Left forelimb (tissue), 1 donor: ENCODE results near the gene UHMK1.

ENCODE experiments used
- DNase-seq: peaks from one replicate; pipeline ENCODE4 v3.0.0-alpha.2; 2018; ENCODE audit warnings: low spot score

The UHMK1 gene

DNA sequence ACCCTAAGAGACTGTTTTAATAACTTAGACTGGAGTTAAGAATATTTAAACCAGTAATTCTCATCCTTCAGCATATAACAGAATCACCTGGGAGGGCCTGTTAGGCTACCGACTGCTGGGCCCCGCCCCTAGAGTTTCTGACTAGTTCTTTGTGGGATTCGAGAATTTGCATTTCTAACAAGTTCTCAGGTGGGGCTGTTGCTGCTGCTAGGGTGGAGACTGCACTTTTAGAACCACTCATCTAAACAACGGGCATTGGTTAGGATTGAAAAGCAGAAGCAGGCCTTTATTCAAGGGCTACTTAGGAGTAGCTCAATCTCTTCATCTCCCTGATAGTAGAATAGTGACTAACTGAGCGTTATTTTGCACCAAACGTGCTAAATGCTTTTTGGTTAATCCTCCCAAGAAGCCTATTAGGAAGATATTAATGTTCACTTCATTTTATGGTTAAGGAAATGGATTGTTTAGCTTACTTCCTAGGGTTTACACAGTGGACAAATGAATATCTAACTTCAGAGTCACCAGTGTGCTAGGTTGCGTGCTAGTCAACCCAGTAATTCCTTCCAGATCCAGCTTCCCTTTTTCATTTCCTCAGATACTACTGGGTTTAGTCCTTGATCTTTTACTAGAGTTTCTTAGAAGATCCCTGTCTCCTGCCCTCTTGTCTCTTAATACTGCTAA, 32.8 kb downstream of the UHMK1 start:
- DNase-seq: no peak

GRCh38 chr1:162530988-162531319, 33.3 kb downstream of the UHMK1 start:
- no peak for DNase-seq

- DNase-seq: no peak
Observed at GRCh38 chr1:162535501-162535900, 37.9 kb downstream of the UHMK1 start.

GRCh38 chr1:162536511-162536910, 38.9 kb downstream of the UHMK1 start:
- no peak for DNase-seq

GRCh38 chr1:162537216-162537615, 39.6 kb downstream of the UHMK1 start:
- DNase-seq: no peak

GRCh38 chr1:162538815-162539431, 41.3 kb downstream of the UHMK1 start:
- no peak for DNase-seq

GRCh38 chr1:162541619-162542141, 44.1 kb downstream of the UHMK1 start:
- DNase-seq: no peak

- no peak for DNase-seq
Observed at GRCh38 chr1:162543228-162543627, 45.6 kb downstream of the UHMK1 start.

DNA sequence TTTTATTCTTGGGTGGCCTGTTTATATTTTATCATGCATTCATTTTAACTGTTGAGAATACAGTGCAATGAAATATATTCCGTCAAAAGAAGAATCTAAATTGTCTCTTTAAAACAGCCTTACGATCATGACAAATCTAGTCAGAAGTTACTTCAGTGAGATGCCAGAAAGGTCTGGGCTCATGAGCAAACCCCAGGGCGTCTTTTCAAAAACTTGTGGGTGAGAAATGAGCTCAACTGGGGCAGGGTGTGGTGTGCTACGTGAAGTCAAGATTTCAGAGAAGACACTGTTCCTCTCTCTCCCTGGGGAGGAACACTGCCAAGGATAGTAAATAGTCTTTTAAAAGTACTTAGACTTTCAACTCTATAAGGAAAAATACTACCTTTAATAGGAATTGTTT, 50.6 kb downstream of the UHMK1 start:
- no peak for DNase-seq

DNA sequence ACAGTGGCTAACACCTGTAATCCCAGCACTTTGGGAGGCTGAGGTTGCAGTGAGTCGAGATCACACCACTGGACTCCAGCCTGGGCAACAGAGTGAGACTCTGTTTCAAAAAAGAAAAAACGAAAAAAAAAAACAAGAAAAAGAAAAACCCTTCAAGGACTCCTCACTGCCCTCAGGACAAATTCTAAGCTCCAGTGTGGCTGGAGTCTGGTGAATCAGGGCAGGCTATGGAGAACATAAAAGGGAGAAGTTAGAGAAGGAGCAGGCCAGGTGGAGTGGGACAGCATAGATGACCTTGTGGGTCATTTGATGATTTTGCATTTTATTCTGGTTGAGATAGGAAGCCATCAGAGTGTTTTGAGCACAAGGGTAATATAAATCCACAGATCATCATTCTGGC, 51.4 kb downstream of the UHMK1 start:
- no peak for DNase-seq

DNA sequence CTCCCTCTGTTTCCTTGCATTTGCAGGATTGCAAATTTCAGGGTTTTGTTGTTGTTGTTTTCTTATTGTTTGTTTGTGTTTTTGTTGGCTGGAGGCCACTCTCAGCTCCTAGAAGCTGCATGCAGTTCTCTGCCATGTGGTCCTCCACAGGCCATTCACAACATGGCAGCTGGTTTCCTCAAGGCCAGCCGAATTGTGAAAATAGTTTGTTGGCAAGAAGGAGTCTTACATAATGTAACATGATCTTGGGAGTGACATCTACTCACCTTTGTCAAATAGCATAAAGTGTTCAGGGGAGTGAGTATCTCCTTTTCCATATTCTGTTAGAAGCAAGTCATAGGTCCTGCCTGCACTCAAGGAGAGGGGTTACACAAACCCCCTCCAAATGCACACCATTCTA, 53.3 kb downstream of the UHMK1 start:
- no peak for DNase-seq

DNA sequence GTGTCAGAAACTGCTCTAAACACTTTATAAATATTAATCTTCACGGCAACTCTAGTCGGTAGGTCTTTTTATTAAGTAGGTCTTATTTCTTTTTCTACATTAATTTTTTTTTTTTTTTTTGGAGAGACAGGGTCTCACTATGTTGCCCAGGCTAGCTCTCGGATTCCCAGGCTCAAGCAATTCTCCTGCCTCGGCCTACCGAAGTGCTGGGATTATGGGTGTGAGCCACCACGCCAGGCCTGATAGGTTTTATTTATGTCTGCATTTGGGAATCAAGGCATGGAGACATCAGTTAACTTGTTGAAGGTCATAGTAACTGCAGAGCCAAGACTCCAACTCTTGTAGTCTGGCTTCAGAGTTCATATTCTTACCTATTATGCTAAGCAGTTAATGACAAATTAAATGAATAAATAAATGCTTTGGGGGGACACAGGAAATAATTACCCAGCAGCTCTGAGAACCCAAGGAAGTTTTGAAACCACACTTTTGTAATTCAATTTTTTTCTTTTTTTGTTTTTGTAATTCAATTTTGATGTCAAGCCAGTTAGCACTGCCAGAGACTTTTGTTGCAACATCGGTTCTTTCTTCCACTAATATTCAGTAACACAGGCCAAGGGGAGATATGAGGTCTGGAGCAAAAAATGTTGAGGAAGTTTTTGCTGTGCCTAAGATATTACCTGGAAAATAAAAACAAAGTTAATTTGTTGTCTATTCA, 54.5 kb downstream of the UHMK1 start:
- DNase-seq: no peak

- no peak for DNase-seq
Observed at GRCh38 chr1:162552684-162553252, 55.1 kb downstream of the UHMK1 start.

DNA sequence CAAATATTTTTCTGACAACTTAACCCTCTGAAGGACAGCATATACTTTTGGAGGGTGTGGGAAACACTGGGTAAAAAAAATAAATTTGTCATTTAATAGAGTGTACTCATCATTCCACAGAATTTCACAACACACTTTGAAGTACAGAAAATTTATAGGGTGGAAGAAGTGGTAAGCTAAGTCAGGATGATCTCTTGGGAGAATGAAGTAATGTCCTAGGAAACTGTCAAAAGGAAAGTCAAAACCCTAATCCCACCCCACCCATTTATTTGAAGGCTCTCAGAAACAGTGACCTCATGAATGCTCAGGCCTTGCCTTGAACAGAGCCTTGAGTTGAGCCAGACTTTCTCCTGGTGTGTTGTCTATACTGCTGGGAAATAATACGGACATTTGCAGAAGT, 56.6 kb downstream of the UHMK1 start:
- DNase-seq: no peak

GRCh38 chr1:162557536-162557935, 59.9 kb downstream of the UHMK1 start:
- no peak for DNase-seq

GRCh38 chr1:162560303-162561036, 62.9 kb downstream of the UHMK1 start:
- DNase-seq: no peak

DNA sequence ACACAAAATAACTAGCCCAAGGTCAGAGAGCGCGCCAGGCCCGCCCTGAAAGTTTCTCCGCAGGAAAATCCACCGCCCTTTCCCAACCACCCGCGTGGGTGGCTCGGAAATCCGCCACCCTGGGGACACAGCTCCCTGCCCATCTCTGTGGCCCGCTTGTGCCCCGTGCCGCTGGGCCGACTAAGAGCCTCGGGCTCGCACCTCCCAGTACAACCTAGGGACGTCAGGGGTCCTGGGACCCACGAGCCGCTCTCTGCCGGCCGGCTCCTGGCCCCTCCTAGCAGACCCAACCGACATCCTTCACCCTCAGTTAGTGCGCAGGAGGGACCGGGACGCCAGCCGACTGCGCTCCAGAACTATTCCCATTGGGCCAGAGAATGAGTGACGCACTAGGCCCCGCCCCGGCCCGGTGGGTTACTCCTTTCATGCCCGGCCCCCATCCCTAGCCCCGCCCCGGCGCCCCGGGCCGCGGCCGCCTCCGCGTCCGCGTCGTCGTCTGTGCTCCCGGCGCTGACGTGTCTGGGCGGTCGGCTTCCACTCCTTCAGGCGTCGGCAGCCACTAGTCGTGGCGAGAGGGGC, 63.5 kb downstream of the UHMK1 start:
- peak; percentile 99 for DNase-seq

DNA sequence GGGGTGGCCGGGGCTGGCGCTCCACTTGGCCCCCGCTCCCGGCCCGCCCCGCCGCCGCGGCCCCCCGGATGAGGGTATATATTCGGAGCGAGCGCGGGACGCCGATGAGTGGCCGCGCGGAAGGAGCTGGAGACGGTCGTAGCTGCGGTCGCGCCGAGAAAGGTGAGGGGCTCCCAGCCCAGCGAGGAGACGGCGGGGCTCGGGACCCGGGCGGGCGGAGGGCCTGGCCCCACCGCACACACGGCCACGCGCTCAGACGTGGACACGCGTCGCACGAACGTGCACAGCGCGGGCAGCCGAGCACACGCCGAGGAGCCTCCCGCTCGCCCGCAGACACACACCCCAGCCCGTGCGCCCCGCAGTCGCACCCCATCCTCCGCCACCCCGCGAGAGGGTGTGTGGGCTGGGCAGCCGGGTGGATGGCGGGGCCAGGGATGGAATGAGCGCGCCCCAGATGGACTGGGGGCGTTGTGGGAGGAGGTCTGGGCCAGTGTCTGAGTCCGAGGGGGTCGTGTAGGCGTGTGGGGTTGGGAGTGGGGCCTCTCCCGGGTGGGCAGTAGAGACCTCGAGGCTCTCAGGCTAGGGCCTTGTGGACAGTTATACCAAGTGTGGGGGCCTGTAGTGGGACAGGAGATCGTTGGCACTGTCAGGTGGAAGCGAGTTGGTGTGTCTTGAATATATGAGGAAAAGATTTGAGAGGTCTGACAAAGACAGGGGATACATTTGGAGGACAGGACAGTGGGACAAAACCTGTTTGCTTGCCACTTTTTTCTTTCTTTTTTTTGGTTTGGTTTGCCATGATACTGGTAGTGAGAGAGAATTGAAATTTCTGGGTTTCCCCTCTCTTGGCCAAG, 64.2 kb downstream of the UHMK1 start, which contains the start of gene UAP1:
Gene UAP1 (plus strand): TSS at position 107 of the 854 bp plus-strand sequence. CDS start 4,347 bp downstream, outside the sequence.
- DNase-seq: peak; percentile 78

GRCh38 chr1:162562470-162562828, 64.8 kb downstream of the UHMK1 start:
- DNase-seq: no peak

- no peak for DNase-seq
Observed at GRCh38 chr1:162564762-162565218, 67.2 kb downstream of the UHMK1 start.

DNA sequence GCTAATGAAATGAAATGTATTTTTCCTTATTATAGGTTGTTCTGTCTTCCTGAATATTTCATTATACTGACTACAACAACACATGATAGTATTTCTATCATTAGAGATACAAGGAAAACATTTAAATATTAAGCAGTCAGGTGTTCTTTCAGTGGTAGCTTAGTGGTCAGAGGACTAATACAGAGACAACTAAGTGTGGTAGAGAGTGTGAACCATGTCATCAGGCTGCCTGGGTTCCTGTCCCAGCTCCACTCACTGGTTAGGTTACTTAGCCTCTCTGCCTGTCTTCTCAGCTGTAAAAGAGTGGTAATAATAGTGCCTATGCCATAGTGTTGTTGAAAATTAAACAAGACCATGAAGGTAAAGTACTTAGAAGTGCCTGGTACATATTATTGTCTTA, 67.8 kb downstream of the UHMK1 start:
- no peak for DNase-seq
